Prostate gland (tissue), 2 donors: ENCODE data around the gene USP6.
"Not testable (repeated sequence)": the region's sequence is repeated elsewhere in the genome, so short reads cannot be mapped to it uniquely, and the experiment has no call there.

Source experiments
- CTCF ChIP-seq, 4 experiments: fragments of 200-600 bp in 2 of 4; fragments of 450-650 bp in 2 of 4; sonication (generic) in 2 of 4; IDR thresholded peaks; 1 replicate in 3 of 4; 2 replicates in 1 of 4; pipeline ENCODE4 v1.5.1; 2016 to 2019; ENCODE audit warnings: antibody characterized with exemption in 4 of 4, mild to moderate bottlenecking in 2 of 4, moderate library complexity in 2 of 4
- POLR2A ChIP-seq: fragments of 450-650 bp; IDR thresholded peaks from one replicate; pipeline ENCODE4 v1.6.1; 2016; ENCODE audit warnings: antibody characterized with exemption, mild to moderate bottlenecking
- POLR2AphosphoS5 ChIP-seq: sonication (generic); formaldehyde crosslinking; IDR thresholded peaks from one replicate; pipeline ENCODE4 v1.6.1; 2017; ENCODE audit warnings: antibody characterized with exemption

GRCh38 chr17:5131799-5132502, 16.1 kb downstream of the USP6 start:
- TF ChIP-seq POLR2AphosphoS5; CTCF (IDR thresholded peaks at IDR 0.05); POLR2A: not testable (repeated sequence)
